ENCODE data around the gene SLC6A13. TPM values are rescaled to one million over a fixed set of nuclear protein-coding genes. Genes with fewer than 3 reads are reported as not detected.
A peak's percentile ranks its signal among the peaks of the same experiment; 100 is the strongest.

The SLC6A13 gene
- total and polyA plus RNA-seq, 4 donors, result 0.23 to 12.0 (median 7.5) TPM

DNA sequence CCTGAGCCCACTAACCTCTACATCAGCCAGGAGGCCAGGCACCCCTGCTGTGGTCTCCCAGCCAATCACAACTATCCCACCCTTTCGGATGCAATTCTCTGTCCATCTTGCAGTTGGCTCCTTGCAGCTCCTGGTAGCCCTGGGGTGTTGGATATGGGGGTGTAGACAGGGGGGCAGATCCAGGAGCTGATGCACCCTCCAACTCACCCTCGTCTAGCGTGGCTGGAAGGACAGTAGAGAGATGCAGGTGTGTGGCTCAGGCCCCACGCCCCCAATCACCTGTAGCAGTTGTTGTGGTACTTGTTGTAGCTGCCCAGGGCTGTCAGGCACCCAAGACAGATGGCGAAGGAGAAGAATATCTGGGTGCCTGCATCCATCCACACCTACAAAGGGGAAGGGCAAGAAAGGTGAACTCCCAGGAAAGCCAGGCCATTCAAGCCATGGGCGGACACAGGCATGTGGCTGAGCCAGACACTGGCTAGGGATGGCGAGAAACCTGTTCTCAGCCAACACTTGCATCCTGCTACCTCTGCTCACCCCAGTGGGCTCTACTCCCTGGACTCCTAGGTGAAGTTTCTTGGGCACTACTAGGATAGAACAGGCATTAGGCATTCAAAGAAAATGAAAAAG is 35.2 kb downstream of the SLC6A13 start:
- no peak for TF ChIP-seq FOXA1 (IDR thresholded peaks at IDR 0.05)
- Histone ChIP-seq H3K27ac (ENCODE audit: low read depth in 1 of 2, low read length in 2 of 2) (no peak overlapping the region), H3K4me1 (ENCODE audit: control insufficient read depth in 4 of 4, insufficient read depth in 4 of 4, low read length in 3 of 4) (peaks cover 0 to 7% (median 4%) of the 10 kb centered on the region in 4 donors), H3K4me3 (ENCODE audit: low read depth in 1 of 3, low read length in 3 of 3) (no peak overlapping the region), H3K36me3 (ENCODE audit: control insufficient read depth in 4 of 4, insufficient read depth in 3 of 4, low read depth in 1 of 4, low read length in 3 of 4) (peaks cover 0 to 43% (median 31%) of the 10 kb centered on the region in 4 donors), H3K9ac (ENCODE audit: low read depth in 1 of 2, low read length in 2 of 2) (no peak overlapping the region), H3K9me3 (ENCODE audit: control insufficient read depth in 4 of 4, low read length in 3 of 4) (no peaks in the 10 kb centered on the region), H3K27me3 (ENCODE audit: control insufficient read depth in 4 of 4, insufficient read depth in 4 of 4, low read length in 3 of 4) (no peaks in the 10 kb centered on the region)
- 92% methylated on average over 7 of the region's 7 CpGs for WGBS
- peak; percentile 20 for DNase-seq (ENCODE audit: low spot score)

DNA sequence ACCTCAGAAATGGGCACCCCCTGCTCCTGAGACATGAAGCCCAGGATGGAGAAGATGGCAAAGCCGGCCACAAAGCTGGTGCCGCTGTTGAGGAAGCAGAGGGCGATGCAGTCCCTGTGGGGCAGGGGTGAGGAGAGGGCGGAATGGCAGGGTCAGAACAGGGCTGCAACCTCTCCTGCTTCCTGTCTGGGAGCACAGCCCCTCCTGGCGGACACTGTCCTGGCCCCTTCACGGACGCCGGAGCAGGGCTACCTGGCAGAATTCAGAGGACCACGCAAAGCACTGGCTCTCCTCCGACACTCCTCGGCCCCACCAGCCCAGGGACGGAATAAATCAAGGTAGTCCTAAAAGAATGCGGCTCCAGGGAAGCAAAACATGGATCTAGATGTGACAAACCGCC is 36.2 kb downstream of the SLC6A13 start:
- Histone ChIP-seq H3K27me3 (ENCODE audit: control insufficient read depth in 4 of 4, insufficient read depth in 4 of 4, low read length in 3 of 4) (no peaks in the 10 kb centered on the region), H3K4me1 (ENCODE audit: control insufficient read depth in 4 of 4, insufficient read depth in 4 of 4, low read length in 3 of 4) (peaks cover 0 to 2% (median under 1%) of the 10 kb centered on the region in 4 donors), H3K9ac (ENCODE audit: low read depth in 1 of 2, low read length in 2 of 2) (no peak overlapping the region), H3K36me3 (ENCODE audit: control insufficient read depth in 4 of 4, insufficient read depth in 3 of 4, low read depth in 1 of 4, low read length in 3 of 4) (peaks cover 0 to 50% (median 35%) of the 10 kb centered on the region in 4 donors), H3K27ac (ENCODE audit: low read depth in 1 of 2, low read length in 2 of 2) (no peak overlapping the region), H3K4me3 (ENCODE audit: low read depth in 1 of 3, low read length in 3 of 3) (no peak overlapping the region), H3K9me3 (ENCODE audit: control insufficient read depth in 4 of 4, low read length in 3 of 4) (no peaks in the 10 kb centered on the region)
- DNase-seq (ENCODE audit: low spot score), result peak; percentile 30
- TF ChIP-seq RXRA (IDR thresholded peaks at IDR 0.05) (no peak), HNF4G (IDR thresholded peaks at IDR 0.05) (no peak), FOXA1 (IDR thresholded peaks at IDR 0.05) (no peak), EGR1 (IDR thresholded peaks at IDR 0.05; ENCODE audit: low read depth in 2 of 2) (no peak)
- TF ChIP-seq, protein P1, sequence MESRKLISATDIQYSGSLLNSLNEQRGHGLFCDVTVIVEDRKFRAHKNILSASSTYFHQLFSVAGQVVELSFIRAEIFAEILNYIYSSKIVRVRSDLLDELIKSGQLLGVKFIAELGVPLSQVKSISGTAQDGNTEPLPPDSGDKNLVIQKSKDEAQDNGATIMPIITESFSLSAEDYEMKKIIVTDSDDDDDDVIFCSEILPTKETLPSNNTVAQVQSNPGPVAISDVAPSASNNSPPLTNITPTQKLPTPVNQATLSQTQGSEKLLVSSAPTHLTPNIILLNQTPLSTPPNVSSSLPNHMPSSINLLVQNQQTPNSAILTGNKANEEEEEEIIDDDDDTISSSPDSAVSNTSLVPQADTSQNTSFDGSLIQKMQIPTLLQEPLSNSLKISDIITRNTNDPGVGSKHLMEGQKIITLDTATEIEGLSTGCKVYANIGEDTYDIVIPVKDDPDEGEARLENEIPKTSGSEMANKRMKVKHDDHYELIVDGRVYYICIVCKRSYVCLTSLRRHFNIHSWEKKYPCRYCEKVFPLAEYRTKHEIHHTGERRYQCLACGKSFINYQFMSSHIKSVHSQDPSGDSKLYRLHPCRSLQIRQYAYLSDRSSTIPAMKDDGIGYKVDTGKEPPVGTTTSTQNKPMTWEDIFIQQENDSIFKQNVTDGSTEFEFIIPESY (IDR thresholded peaks at IDR 0.05), result no peak
- TF ChIP-seq, protein P2, sequence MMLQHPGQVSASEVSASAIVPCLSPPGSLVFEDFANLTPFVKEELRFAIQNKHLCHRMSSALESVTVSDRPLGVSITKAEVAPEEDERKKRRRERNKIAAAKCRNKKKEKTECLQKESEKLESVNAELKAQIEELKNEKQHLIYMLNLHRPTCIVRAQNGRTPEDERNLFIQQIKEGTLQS (IDR thresholded peaks at IDR 0.05), result no peak
- 90% methylated on average over 14 of the region's 14 CpGs for WGBS

DNA sequence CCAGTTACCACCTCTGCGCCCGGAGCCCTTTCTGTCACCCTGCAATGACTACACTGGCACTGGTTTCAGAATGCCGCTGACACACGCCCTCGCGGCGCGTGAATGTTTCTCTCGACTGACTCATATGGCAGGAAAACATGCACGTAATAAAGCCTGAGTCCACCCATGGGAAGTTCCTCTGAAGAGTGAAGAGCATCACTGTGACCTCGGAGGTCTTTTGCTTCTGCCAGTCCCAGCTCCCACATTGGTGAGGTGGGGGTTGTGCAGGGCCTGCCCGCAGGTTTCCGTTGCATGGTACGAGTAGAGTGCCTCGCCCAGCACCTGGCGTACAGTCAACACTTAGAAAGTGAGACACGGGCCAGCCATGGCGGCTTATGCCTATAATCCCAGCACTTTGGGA is 37.6 kb downstream of the SLC6A13 start:
- WGBS, result 91% methylated on average over 18 of the region's 18 CpGs
- peaks cover 0 to 56% (median 34%) of the 10 kb centered on the region in 4 donors for H3K36me3 ChIP-seq (ENCODE audit: control insufficient read depth in 4 of 4, insufficient read depth in 3 of 4, low read depth in 1 of 4, low read length in 3 of 4)
- no peaks in the 10 kb centered on the region for H3K27me3 ChIP-seq (ENCODE audit: control insufficient read depth in 4 of 4, insufficient read depth in 4 of 4, low read length in 3 of 4)
- no peaks in the 10 kb centered on the region for H3K9me3 ChIP-seq (ENCODE audit: control insufficient read depth in 4 of 4, low read length in 3 of 4)
- no peak overlapping the region for H3K4me3 ChIP-seq (ENCODE audit: low read depth in 1 of 3, low read length in 3 of 3)
- no peaks in the 10 kb centered on the region for H3K4me1 ChIP-seq (ENCODE audit: control insufficient read depth in 4 of 4, insufficient read depth in 4 of 4, low read length in 3 of 4)
- TF ChIP-seq, protein P1 (IDR thresholded peaks at IDR 0.05), result no peak
- TF ChIP-seq NR2F2 (IDR thresholded peaks at IDR 0.05), result no peak
- TF ChIP-seq, protein P2 (IDR thresholded peaks at IDR 0.05), result no peak
- no peak for TF ChIP-seq RXRA (IDR thresholded peaks at IDR 0.05)
- TF ChIP-seq EGR1 (IDR thresholded peaks at IDR 0.05; ENCODE audit: low read depth in 2 of 2), result no peak
- TF ChIP-seq, protein P3, sequence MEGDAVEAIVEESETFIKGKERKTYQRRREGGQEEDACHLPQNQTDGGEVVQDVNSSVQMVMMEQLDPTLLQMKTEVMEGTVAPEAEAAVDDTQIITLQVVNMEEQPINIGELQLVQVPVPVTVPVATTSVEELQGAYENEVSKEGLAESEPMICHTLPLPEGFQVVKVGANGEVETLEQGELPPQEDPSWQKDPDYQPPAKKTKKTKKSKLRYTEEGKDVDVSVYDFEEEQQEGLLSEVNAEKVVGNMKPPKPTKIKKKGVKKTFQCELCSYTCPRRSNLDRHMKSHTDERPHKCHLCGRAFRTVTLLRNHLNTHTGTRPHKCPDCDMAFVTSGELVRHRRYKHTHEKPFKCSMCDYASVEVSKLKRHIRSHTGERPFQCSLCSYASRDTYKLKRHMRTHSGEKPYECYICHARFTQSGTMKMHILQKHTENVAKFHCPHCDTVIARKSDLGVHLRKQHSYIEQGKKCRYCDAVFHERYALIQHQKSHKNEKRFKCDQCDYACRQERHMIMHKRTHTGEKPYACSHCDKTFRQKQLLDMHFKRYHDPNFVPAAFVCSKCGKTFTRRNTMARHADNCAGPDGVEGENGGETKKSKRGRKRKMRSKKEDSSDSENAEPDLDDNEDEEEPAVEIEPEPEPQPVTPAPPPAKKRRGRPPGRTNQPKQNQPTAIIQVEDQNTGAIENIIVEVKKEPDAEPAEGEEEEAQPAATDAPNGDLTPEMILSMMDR (IDR thresholded peaks at IDR 0.05; ENCODE audit: low read depth, low read length, missing input control), result no peak
- TF ChIP-seq FOXA1 (IDR thresholded peaks at IDR 0.05), result no peak
- TF ChIP-seq GABPA (IDR thresholded peaks at IDR 0.05 in 1 of 2, conservative IDR thresholded peaks at IDR 0.05 in 1 of 2), result no peak
- TF ChIP-seq, protein P4, sequence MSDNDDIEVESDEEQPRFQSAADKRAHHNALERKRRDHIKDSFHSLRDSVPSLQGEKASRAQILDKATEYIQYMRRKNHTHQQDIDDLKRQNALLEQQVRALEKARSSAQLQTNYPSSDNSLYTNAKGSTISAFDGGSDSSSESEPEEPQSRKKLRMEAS (IDR thresholded peaks at IDR 0.05), result no peak
- TF ChIP-seq RAD21 (IDR thresholded peaks at IDR 0.05), result no peak
- TF ChIP-seq SP1 (IDR thresholded peaks at IDR 0.05), result no peak
- TF ChIP-seq HNF4G (IDR thresholded peaks at IDR 0.05), result no peak
- no peak for TF ChIP-seq JUND (IDR thresholded peaks at IDR 0.05)
- TF ChIP-seq, protein P5, sequence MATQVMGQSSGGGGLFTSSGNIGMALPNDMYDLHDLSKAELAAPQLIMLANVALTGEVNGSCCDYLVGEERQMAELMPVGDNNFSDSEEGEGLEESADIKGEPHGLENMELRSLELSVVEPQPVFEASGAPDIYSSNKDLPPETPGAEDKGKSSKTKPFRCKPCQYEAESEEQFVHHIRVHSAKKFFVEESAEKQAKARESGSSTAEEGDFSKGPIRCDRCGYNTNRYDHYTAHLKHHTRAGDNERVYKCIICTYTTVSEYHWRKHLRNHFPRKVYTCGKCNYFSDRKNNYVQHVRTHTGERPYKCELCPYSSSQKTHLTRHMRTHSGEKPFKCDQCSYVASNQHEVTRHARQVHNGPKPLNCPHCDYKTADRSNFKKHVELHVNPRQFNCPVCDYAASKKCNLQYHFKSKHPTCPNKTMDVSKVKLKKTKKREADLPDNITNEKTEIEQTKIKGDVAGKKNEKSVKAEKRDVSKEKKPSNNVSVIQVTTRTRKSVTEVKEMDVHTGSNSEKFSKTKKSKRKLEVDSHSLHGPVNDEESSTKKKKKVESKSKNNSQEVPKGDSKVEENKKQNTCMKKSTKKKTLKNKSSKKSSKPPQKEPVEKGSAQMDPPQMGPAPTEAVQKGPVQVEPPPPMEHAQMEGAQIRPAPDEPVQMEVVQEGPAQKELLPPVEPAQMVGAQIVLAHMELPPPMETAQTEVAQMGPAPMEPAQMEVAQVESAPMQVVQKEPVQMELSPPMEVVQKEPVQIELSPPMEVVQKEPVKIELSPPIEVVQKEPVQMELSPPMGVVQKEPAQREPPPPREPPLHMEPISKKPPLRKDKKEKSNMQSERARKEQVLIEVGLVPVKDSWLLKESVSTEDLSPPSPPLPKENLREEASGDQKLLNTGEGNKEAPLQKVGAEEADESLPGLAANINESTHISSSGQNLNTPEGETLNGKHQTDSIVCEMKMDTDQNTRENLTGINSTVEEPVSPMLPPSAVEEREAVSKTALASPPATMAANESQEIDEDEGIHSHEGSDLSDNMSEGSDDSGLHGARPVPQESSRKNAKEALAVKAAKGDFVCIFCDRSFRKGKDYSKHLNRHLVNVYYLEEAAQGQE (IDR thresholded peaks at IDR 0.05), result no peak
- TF ChIP-seq YY1 (IDR thresholded peaks at IDR 0.05), result no peak
- TF ChIP-seq FOXA2 (IDR thresholded peaks at IDR 0.05), result no peak
- DNase-seq (ENCODE audit: low spot score), result no peak
- no peak overlapping the region for H3K27ac ChIP-seq (ENCODE audit: low read depth in 1 of 2, low read length in 2 of 2)
- no peak overlapping the region for H3K9ac ChIP-seq (ENCODE audit: low read depth in 1 of 2, low read length in 2 of 2)

All from liver (tissue), 9 donors.